Measurements from ENCODE around the gene TFDP2.
"Not testable (repeated sequence)": the region's sequence is repeated elsewhere in the genome, so short reads cannot be mapped to it uniquely, and the experiment has no call there.

Gene TFDP2

DNA sequence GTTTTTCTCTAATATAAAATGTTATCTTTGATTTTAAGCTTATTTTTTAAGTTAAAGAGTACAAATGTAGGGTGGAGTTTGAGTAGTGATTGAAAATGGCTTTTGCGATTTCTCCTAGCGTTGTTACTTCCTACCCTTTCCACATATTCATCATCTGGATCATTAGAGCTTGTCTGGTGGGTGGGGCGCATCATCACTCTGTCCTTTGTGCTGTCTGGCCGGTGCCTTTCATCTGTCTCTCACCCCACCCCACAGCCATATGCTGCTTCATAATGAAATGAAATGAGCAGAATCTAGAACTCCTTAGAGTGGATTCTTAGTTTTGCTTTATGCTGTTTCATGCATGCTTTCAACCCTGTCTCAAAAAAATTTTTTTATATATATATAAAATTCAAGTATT is 228.6 kb downstream of the TFDP2 start:
- Histone ChIP-seq H3K27me3 (ENCODE audit: low read depth) (no peaks in the 10 kb centered on the region), H3K9me3 (no peaks in the 10 kb centered on the region), H3K36me3 (replicated peaks) (peaks cover 50% of the 10 kb centered on the region), H3K4me1 (no peaks in the 10 kb centered on the region), H3K4me3 (no peak overlapping the region)
- in situ Hi-C loops (cut with MboI; ENCODE audit: low sequenced_read_pairs), result no loop called here
- no peak for DNase-seq (ENCODE audit: low spot score in 2 of 2)

DNA sequence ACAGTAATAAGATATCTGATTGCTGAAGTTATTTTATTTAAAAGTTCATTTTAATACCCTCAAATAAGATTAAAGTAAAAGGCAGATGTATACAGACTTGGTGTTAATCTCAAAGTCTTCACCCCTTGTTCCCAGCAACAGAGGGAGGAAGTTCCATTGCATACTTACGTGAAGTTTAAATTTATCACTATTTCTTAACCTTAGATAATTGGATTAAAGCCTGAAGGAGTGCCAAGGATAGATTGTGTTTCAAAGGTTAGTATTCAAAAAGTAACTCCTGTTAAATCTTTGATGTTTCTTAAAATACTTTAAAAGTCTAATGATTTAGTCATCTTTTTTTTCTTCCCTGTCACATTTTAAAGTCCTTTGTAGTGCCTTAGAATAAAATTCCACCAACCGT is 233.6 kb downstream of the TFDP2 start:
- no peaks in the 10 kb centered on the region for H3K4me1 ChIP-seq
- no peak overlapping the region for H3K4me3 ChIP-seq
- in situ Hi-C loops (cut with MboI; ENCODE audit: low sequenced_read_pairs), result no loop called here
- H3K27me3 ChIP-seq (ENCODE audit: low read depth), result no peaks in the 10 kb centered on the region
- H3K36me3 ChIP-seq (replicated peaks), result peaks cover 63% of the 10 kb centered on the region
- H3K9me3 ChIP-seq, result peaks cover 2% of the 10 kb centered on the region; the same call in 1 of the 2 replicates
- DNase-seq (ENCODE audit: low spot score in 2 of 2), result no peak

DNA sequence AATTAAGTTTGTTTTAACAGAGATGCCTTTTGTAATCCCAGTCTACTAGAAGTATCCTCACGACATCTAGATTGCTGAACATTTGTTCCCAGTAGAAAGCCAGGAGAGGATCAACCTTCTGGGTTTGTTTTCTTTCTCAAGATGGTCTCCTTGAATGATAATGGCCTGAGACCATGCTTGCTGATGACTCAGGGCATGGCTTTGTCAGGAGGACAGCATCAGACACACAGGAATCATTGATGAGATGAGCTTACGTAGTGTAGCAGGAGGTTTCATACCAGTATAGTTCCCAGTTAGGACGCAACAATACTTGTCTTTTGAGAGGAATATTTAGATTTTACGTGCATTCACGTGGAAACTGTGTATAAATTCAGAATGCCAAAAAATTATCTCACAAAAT is 234.3 kb downstream of the TFDP2 start:
- Histone ChIP-seq H3K36me3 (replicated peaks) (peaks cover 62% of the 10 kb centered on the region), H3K27me3 (ENCODE audit: low read depth) (no peaks in the 10 kb centered on the region), H3K4me3 (no peak overlapping the region), H3K9me3 (peaks cover 2% of the 10 kb centered on the region; the same call in 1 of the 2 replicates), H3K4me1 (no peaks in the 10 kb centered on the region)
- in situ Hi-C loops (cut with MboI; ENCODE audit: low sequenced_read_pairs), result no loop called here
- DNase-seq (ENCODE audit: low spot score in 2 of 2), result no peak

DNA sequence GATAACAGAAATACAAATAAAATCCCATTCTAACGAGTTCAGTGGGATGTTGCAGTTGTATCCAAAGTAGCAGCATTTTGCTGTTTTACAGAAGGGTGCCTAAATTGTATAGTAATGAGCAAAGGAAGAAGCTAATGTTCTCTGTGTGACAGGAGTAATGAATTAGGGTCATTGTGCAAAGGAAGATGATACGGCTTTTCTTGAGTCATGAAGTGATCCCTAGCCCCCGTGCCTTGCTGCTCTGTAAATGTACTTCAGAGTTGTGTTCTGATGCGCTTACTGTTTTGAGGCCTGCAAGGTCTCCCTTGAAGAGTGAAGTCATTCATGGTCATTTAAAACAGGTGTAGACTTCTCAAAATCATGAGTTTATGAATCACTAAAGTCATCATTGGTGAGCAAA is 235.0 kb downstream of the TFDP2 start:
- Histone ChIP-seq H3K9me3 (peaks cover 2% of the 10 kb centered on the region; the same call in 1 of the 2 replicates), H3K27me3 (ENCODE audit: low read depth) (no peaks in the 10 kb centered on the region), H3K4me3 (no peak overlapping the region), H3K36me3 (replicated peaks) (peaks cover 62% of the 10 kb centered on the region), H3K4me1 (no peaks in the 10 kb centered on the region)
- no peak for DNase-seq (ENCODE audit: low spot score in 2 of 2)
- in situ Hi-C loops (cut with MboI; ENCODE audit: low sequenced_read_pairs), result no loop called here

DNA sequence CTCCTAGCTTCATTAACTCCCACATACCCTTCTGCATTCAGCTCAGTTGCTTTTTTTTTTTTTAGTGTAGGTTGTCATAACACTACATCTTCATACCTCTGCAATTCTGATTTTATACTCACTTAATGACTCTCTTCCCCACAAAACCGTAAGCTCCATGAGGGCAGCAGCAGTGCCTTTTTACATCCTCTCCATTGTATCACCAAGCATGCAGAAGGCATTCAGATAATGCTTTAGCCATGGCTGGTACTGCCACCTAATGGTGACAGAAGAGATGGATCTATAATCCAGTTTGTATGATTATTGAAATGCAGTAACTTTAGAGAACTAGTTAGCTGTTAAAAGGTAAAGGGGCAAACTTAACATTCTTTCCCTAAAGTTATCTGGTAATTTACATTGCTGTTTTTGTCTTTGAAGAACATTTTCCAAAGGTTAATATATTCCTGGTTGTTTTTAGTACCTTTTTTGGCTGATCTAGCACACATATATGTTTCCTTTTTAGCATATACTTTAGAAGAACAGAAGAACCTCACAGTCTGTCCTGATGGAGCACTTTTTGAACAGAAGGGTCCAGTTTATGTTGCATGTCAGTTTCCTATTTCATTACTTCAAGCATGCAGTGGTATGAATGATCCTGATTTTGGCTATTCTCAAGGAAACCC is 236.1 kb downstream of the TFDP2 start:
- in situ Hi-C loops (cut with MboI; ENCODE audit: low sequenced_read_pairs), result no loop called here
- Histone ChIP-seq H3K4me1 (no peaks in the 10 kb centered on the region), H3K9me3 (peaks cover 2% of the 10 kb centered on the region; the same call in 1 of the 2 replicates), H3K36me3 (replicated peaks) (peaks cover 64% of the 10 kb centered on the region), H3K27me3 (ENCODE audit: low read depth) (no peaks in the 10 kb centered on the region), H3K4me3 (no peak overlapping the region)
- DNase-seq (ENCODE audit: low spot score in 2 of 2), result peak; percentile 45

DNA sequence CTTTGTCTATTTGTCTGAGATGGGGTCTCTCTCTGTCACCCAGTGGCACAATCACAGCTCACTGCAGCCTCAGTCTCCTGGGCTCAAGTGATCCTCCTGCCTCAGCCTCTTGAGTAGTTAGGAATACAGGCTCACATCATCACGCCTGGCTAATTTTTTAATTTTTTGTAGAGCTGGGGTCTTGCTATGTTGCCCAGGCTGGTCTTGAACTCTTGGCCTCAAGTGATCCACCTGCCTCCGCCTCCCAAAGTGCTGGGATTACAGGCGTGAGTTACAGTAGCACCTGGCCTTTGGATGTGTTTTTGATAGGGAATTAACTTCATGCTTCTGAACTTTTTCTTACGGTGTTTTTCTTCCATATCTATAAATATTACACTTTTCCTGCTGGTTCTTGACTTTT is 239.4 kb downstream of the TFDP2 start:
- H3K4me1 ChIP-seq; H3K4me3 ChIP-seq; H3K9me3 ChIP-seq; H3K27me3 ChIP-seq (ENCODE audit: low read depth); DNase-seq (ENCODE audit: low spot score in 2 of 2); in situ Hi-C loops (cut with MboI; ENCODE audit: low sequenced_read_pairs): not testable (repeated sequence)
- H3K36me3 ChIP-seq (replicated peaks), result peaks cover 67% of the 10 kb centered on the region

DNA sequence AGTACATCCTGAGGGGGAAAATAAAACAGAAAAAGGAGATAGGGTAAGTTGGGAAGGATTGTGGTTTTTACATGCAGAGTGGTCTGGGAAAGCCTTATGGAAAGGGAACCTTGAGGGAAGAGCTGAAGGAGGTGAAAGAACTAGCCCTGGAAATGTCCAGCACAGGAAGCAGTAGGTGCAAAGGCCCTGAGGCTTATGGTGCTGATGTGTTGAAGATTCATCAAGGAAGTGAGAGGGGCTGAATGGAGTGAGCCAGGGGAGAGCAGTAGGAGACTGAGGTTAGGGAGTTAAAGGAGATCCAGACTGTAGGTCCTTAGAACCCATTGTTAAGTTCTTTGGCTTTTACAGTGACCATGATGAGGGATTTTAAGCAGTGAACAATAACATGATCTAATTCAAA is 239.9 kb downstream of the TFDP2 start:
- Histone ChIP-seq H3K9me3 (peaks cover 2% of the 10 kb centered on the region; the same call in 1 of the 2 replicates), H3K4me3 (no peak overlapping the region), H3K36me3 (replicated peaks) (peaks cover 63% of the 10 kb centered on the region), H3K4me1 (no peaks in the 10 kb centered on the region), H3K27me3 (ENCODE audit: low read depth) (no peaks in the 10 kb centered on the region; the same call in 1 of the 2 replicates)
- in situ Hi-C loops (cut with MboI; ENCODE audit: low sequenced_read_pairs), result no loop called here
- no peak for DNase-seq (ENCODE audit: low spot score in 2 of 2)

DNA sequence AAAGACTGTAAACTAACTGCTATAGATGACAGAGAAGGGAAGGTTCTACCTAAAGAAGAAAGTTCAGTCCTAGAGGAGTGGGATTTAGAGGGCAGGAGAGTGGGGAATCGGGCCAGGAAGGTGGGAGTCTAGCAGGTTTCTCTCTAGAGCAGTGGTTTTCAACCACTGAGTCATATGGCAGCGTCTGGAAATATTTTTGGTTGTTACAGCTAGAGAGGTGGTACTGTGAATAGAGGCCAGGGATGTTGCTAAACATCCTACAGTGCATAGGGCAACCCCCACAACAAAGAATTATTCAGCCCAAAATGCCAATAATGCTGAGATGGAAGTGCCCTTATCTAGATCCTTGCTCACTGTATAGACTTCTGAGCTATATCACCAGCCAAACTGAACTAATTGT is 244.2 kb downstream of the TFDP2 start:
- peaks cover 39% of the 10 kb centered on the region for H3K36me3 ChIP-seq (replicated peaks)
- no peaks in the 10 kb centered on the region for H3K4me1 ChIP-seq
- in situ Hi-C loops (cut with MboI; ENCODE audit: low sequenced_read_pairs), result no loop called here
- H3K27me3 ChIP-seq (ENCODE audit: low read depth), result no peaks in the 10 kb centered on the region; the same call in 1 of the 2 replicates
- 0 out of 2 replicates have a peak, but pooled peaks cover under 1% of the 10 kb centered on the region for H3K9me3 ChIP-seq
- H3K4me3 ChIP-seq, result no peak overlapping the region
- DNase-seq (ENCODE audit: low spot score in 2 of 2), result no peak

DNA sequence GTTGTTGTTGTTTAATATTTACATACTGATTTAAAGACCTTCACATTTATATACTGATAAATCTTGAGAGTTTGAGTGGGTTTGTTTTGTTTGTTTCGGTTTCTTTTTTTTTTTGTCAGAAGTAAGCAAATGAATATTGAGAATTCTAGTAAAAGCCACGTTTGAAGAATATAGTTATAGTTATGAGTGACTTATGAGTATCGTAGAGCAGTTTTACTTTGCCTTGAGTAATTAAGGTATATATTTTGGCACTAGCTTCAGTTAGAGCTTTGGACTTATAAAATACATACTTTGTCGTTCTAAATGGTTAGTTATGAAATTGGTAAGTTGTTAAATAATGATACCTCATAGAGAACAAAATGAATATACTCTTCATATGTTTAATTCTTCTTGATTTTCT is 245.1 kb downstream of the TFDP2 start:
- Histone ChIP-seq H3K4me1 (no peaks in the 10 kb centered on the region), H3K9me3 (0 out of 2 replicates have a peak, but pooled peaks cover 3% of the 10 kb centered on the region), H3K27me3 (ENCODE audit: low read depth) (no peaks in the 10 kb centered on the region; the same call in 1 of the 2 replicates), H3K4me3 (no peak overlapping the region), H3K36me3 (replicated peaks) (peaks cover 31% of the 10 kb centered on the region)
- DNase-seq (ENCODE audit: low spot score in 2 of 2), result no peak
- in situ Hi-C loops (cut with MboI; ENCODE audit: low sequenced_read_pairs), result no loop called here

DNA sequence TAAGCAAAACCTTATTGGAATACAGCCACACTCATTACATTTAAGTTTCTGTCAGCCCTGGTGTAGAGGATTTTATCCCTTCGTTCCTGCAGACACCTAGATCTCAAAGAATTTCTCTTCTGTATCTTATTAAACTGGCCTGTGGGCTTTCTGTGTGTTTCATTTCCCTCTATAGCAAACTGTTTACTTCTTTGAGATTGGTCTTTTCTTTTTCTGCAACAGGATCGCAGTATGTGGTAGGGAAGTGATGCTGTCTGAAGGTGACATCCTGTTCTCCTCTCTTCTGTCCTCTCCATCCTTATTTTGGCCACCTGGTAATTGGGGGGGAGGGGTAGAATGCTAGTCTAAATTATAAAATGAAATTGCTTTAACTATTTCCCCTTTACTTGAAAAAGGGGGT is 247.4 kb downstream of the TFDP2 start:
- in situ Hi-C loops (cut with MboI; ENCODE audit: low sequenced_read_pairs), result no loop called here
- H3K36me3 ChIP-seq (replicated peaks), result peaks cover 17% of the 10 kb centered on the region
- no peak overlapping the region for H3K4me3 ChIP-seq
- no peaks in the 10 kb centered on the region; the same call in 1 of the 2 replicates for H3K27me3 ChIP-seq (ENCODE audit: low read depth)
- no peak for DNase-seq (ENCODE audit: low spot score in 2 of 2)
- 0 out of 2 replicates have a peak, but pooled peaks cover 3% of the 10 kb centered on the region for H3K9me3 ChIP-seq
- no peaks in the 10 kb centered on the region for H3K4me1 ChIP-seq

DNA sequence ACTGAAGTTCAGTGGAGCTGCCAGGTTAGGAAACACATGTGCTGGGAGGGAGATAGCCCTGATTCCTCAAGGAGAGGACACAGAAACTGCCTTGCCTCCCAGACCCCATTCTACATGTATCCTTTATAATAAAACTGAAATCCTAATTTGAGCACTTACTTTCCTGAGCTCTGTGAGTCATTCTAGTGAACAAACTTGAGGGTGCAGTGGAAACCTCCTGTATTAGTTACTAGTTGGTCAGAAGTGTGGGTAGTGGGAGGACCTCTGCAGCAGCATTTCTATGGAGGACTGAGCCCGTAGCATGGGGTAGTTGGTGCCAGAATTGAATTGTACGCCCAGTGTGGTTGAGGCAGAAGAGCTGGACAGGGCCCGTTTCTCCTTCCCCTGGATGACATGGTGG is 249.0 kb downstream of the TFDP2 start:
- no peak for DNase-seq (ENCODE audit: low spot score in 2 of 2)
- Histone ChIP-seq H3K9me3 (0 out of 2 replicates have a peak, but pooled peaks cover 3% of the 10 kb centered on the region), H3K27me3 (ENCODE audit: low read depth) (no peaks in the 10 kb centered on the region; the same call in 1 of the 2 replicates), H3K36me3 (replicated peaks) (peaks cover 10% of the 10 kb centered on the region), H3K4me1 (no peaks in the 10 kb centered on the region), H3K4me3 (no peak overlapping the region)
- in situ Hi-C loops (cut with MboI; ENCODE audit: low sequenced_read_pairs), result no loop called here

DNA sequence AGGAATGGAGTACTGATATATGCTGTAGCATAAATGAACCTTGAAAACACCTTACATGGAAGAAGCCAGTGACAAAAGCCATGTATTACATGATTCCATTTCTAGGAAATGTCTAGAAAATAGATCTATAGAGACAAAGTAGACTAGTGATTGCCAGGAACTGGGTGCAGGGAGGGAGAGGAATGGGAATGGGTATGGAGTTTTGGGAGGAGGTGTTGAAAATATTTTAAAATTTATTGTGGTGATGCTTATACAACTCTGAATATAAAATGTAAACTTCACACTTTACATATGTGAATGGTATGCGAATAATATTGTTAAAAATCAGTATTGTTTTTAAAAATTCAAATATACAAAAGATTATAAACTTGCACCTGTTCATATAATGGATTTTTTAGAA is 250.4 kb downstream of the TFDP2 start:
- DNase-seq (ENCODE audit: low spot score in 2 of 2), result no peak
- H3K4me1 ChIP-seq, result peaks cover 5% of the 10 kb centered on the region
- H3K4me3 ChIP-seq, result no peak overlapping the region
- no peaks in the 10 kb centered on the region for H3K27me3 ChIP-seq (ENCODE audit: low read depth)
- H3K36me3 ChIP-seq (replicated peaks), result peaks cover 5% of the 10 kb centered on the region
- H3K9me3 ChIP-seq, result 0 out of 2 replicates have a peak, but pooled peaks cover 3% of the 10 kb centered on the region
- in situ Hi-C loops (cut with MboI; ENCODE audit: low sequenced_read_pairs), result no loop called here

DNA sequence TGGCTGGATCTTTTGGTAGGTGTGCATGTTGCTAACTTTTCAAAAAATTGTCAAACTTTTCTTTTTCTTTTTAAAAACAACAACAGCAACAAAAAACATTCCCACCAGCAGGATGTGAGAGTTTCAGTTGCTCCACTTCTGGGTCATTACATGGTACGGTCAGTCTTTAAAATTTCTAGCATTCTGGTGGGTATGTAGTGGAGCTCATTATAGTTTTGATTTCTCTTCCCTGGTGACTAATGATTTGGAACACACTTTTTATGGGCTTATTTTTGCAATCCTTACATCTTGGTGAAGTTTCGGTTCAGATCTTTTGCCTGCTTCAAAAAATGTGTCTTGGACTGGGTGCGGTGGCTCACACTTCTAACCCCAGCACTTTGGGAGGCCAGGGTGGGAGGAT is 253.6 kb downstream of the TFDP2 start:
- Histone ChIP-seq H3K36me3 (replicated peaks) (0 out of 2 replicates have a peak, but pooled peaks cover 4% of the 10 kb centered on the region), H3K27me3 (ENCODE audit: low read depth) (no peaks in the 10 kb centered on the region), H3K4me3 (no peak overlapping the region), H3K4me1 (peaks cover 5% of the 10 kb centered on the region), H3K9me3 (0 out of 2 replicates have a peak, but pooled peaks cover 3% of the 10 kb centered on the region)
- in situ Hi-C loops (cut with MboI; ENCODE audit: low sequenced_read_pairs), result no loop called here
- DNase-seq (ENCODE audit: low spot score in 2 of 2), result no peak

DNA sequence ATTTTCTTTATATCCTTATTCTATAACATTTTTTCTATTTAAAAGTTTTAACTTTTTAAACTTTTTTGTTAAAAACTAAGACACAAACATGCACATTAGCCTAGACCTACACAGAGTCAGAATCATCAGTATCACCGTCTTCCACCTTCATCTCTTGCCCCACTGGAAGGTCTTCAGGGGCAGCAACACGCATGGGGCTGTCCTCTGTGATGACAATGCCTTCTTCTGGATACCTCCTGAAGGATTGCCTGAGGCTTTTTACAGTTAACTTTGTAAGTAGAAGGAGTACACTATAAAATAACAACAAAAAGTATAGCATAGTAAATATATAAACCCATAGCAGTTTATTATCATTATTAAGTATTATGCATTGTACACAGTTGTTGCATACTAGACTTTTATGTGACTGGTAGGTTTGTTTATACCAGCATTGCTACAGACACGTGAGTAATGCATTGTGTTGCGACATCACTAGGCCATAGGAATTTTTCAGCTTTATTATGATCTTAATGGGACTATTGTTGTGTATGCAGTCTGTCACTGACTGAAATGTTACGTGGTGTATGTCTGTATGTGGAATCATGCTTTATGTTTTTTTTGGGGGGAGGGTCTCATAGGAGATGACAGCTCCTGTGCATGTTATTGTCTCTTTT is 254.7 kb downstream of the TFDP2 start:
- 0 out of 2 replicates have a peak, but pooled peaks cover 4% of the 10 kb centered on the region for H3K36me3 ChIP-seq (replicated peaks)
- peaks cover 5% of the 10 kb centered on the region for H3K4me1 ChIP-seq
- DNase-seq (ENCODE audit: low spot score in 2 of 2), result peak; percentile 20 to 59
- no peaks in the 10 kb centered on the region for H3K9me3 ChIP-seq
- H3K4me3 ChIP-seq, result no peak overlapping the region
- no peaks in the 10 kb centered on the region for H3K27me3 ChIP-seq (ENCODE audit: low read depth)
- in situ Hi-C loops (cut with MboI; ENCODE audit: low sequenced_read_pairs), result no loop called here

Measured in HAP-1 (cell line).